GM15510 (cell line): ENCODE results near the gene ACTR8.

ENCODE experiments used
- POLR2A ChIP-seq: IDR thresholded peaks from 3 replicates; pipeline ENCODE4 v1.6.1; 2011; ENCODE audit warnings: borderline replicate concordance; ENCODE audit not compliant: insufficient read length; ENCODE audit errors: extremely low read depth

ACTR8 gene

DNA sequence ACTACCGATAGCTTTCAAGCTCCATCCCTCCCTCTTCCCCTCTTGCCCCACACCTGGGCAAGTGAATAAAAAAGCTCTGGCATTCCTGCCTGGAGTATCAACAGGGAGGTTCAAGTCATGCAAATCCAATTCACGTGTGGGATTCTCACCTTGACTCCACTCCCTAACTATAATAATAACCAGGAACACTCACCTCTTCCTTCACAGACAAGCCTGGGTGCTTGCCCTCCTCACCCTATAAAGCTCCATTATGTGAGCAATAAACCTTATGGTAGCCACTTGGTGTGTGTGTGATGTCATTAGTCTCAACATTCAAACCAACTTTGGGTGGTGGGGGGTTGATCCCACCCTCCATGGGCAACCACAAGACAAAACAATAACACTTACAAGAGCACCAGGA lies 52.3 kb downstream of the ACTR8 start:
- TF ChIP-seq POLR2A, result no peak

DNA sequence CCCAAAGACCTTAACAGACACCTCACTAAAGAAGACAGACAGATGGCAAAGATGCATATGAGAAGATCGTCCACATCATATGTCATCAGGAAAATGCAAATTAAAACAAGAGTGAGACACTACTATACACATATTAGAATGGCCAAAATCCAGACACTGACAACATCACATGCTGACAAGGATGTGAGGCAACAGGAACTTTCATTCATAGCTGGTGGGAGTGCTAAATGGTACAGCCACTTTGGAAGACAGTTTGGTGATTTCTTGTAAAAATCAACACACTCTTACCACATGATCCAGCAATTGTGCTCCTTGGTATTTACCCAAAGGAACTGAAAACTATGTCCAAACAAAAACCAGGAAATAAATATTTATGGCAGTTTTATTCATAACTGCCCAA lies 53.4 kb downstream of the ACTR8 start:
- no peak for TF ChIP-seq POLR2A

- TF ChIP-seq POLR2A, result no peak
These were observed 55.9 kb downstream of the ACTR8 start for GRCh38 chr3:53826048-53826447.

GRCh38 chr3:53824795-53825194 lies 57.2 kb downstream of the ACTR8 start:
- TF ChIP-seq POLR2A, result no peak

DNA sequence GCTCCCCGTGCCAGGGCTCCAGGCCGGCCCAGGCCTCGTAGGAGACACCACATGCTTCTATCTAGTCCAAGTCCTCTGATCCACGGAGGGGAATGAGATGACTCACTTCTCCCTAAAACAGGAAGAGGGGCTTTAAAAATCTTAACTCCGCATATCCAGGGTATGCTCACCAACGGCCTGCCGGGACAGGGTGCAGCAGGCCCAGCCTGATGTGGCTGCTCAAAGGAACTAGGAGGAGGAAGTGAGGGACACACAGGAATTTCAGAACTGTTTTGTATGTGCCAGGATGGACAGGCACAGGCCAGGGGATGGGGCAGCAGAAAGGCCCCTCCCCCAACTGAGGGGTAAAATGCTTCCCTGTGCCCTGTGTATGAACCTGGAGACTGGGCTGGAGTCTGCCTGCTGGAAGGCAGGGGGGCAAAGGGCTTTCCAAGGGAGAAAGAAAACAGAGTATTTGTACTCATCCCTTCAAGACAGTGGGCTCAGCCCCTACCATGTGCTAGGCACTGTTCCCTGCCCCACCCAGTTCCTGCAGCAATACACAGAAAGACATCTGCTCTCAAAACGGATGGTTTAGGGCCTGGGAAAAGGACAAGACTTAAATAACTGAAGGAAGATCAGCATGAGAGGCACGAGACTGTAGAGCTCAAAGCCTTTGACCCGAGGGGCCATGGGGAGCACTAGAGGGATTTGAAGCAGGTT lies 57.8 kb downstream of the ACTR8 start:
- no peak for TF ChIP-seq POLR2A

- TF ChIP-seq POLR2A, result no peak
These were observed 58.7 kb downstream of the ACTR8 start for GRCh38 chr3:53823026-53823955.

DNA sequence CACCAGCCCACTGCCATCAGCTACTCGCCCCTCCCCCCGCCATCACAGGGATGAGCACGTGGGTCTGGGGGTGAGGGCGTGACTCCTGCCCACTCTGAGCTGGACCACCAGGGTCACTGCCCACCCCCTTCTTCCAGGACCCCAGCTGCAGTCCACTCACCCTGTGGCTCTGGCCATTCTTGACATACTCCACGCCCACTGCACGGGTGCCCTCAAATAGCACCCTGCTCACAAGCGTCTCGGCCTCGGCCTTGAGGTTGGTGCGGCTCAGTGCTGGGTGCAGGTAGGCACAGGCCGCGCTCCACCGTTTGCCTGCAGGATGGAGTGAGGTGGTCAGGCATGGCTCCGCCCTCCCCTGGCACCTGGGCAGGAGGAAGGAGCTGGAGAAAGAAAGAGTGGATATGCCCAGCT lies 59.6 kb downstream of the ACTR8 start:
- no peak for TF ChIP-seq POLR2A

- no peak for TF ChIP-seq POLR2A
These were observed 60.3 kb downstream of the ACTR8 start for GRCh38 chr3:53821631-53822121.

- no peak for TF ChIP-seq POLR2A
These were observed 61.0 kb downstream of the ACTR8 start for GRCh38 chr3:53820756-53821580.

- TF ChIP-seq POLR2A, result no peak
These were observed 61.9 kb downstream of the ACTR8 start for GRCh38 chr3:53820084-53820483.

- no peak for TF ChIP-seq POLR2A
These were observed 62.6 kb downstream of the ACTR8 start for GRCh38 chr3:53819163-53819868.

GRCh38 chr3:53818221-53819162 lies 63.5 kb downstream of the ACTR8 start:
- TF ChIP-seq POLR2A, result no peak

GRCh38 chr3:53817809-53818208 lies 64.1 kb downstream of the ACTR8 start:
- no peak for TF ChIP-seq POLR2A
